GM23338 (cell line): Measurements from ENCODE around the gene PSKH1. TPM values are rescaled to one million over a fixed set of nuclear protein-coding genes. Genes with fewer than 3 reads are reported as not detected.

ENCODE experiments used
- ATAC-seq: fragments of 200-7000 bp; cut with Tn5 transposase; 3 replicates; pipeline ENCODE4 v1.9.1; 2020
- DNase-seq: peaks from one replicate; pipeline ENCODE4 v3.0.0-alpha.2; 2015; ENCODE audit warnings: low spot score
- H2AFZ ChIP-seq: fragments of 200-600 bp; sonication (generic); 2 replicates; pipeline ENCODE4 v1.8.0; 2016; ENCODE audit warnings: antibody characterized with exemption, mild to moderate bottlenecking, moderate library complexity
- H3F3A ChIP-seq: fragments of 200-600 bp; sonication (generic); replicated peaks from 2 replicates; pipeline ENCODE4 v1.8.0; 2017; ENCODE audit warnings: antibody characterized with exemption, mixed run types, low read depth
- H3K27ac ChIP-seq: fragments of 200-600 bp; sonication (generic); 2 replicates; pipeline ENCODE4 v1.6.1; 2016; ENCODE audit warnings: low read depth
- H3K27me3 ChIP-seq: fragments of 200-600 bp; sonication (generic); 2 replicates; pipeline ENCODE4 v1.8.0; 2016; ENCODE audit warnings: mild to moderate bottlenecking, mixed run types, moderate library complexity; ENCODE audit not compliant: insufficient read depth
- H3K36me3 ChIP-seq: fragments of 200-600 bp; sonication (generic); 2 replicates; pipeline ENCODE4 v1.8.0; 2016; ENCODE audit warnings: mild to moderate bottlenecking; ENCODE audit not compliant: insufficient read depth
- H3K4me1 ChIP-seq: fragments of 200-600 bp; sonication (generic); 2 replicates; pipeline ENCODE4 v1.8.0; 2016; ENCODE audit warnings: mild to moderate bottlenecking, moderate library complexity; ENCODE audit not compliant: insufficient read depth
- H3K4me2 ChIP-seq: fragments of 200-600 bp; sonication (generic); 2 replicates; pipeline ENCODE4 v1.7.1; 2017; ENCODE audit warnings: mixed run types
- H3K4me3 ChIP-seq: fragments of 200-600 bp; sonication (generic); 2 replicates; pipeline ENCODE4 v1.6.1; 2016; ENCODE audit warnings: mixed run types
- H3K79me2 ChIP-seq: fragments of 200-600 bp; sonication (generic); replicated peaks from 2 replicates; pipeline ENCODE4 v1.8.0; 2017; ENCODE audit warnings: mild to moderate bottlenecking; ENCODE audit not compliant: insufficient read depth
- H3K9me2 ChIP-seq: fragments of 200-600 bp; sonication (generic); 2 replicates; pipeline ENCODE4 v1.8.0; 2017; ENCODE audit not compliant: insufficient read depth
- H4K20me1 ChIP-seq: fragments of 200-600 bp; sonication (generic); replicated peaks from 2 replicates; pipeline ENCODE4 v1.8.0; 2017; ENCODE audit warnings: mild to moderate bottlenecking; ENCODE audit not compliant: insufficient read depth
- H3K27ac Mint-ChIP-seq: 2 replicates; pipeline ENCODE4 v1.8.0; 2020; ENCODE audit warnings: inconsistent platforms, mild to moderate bottlenecking, moderate library complexity, mixed read lengths
- H3K27me3 Mint-ChIP-seq: 3 replicates; pipeline ENCODE4 v1.8.0; 2022; ENCODE audit warnings: low read depth, mild to moderate bottlenecking, moderate library complexity, mixed read lengths, inconsistent platforms; ENCODE audit not compliant: insufficient read depth, poor library complexity
- H3K36me3 Mint-ChIP-seq: 3 replicates; pipeline ENCODE4 v1.8.0; 2021; ENCODE audit warnings: low read depth, mild to moderate bottlenecking, inconsistent platforms, moderate library complexity, mixed read lengths
- H3K4me1 Mint-ChIP-seq: 3 replicates; pipeline ENCODE4 v1.8.0; 2020; ENCODE audit warnings: mild to moderate bottlenecking, inconsistent platforms, mixed read lengths
- H3K4me3 Mint-ChIP-seq: 3 replicates; pipeline ENCODE4 v1.8.0; 2021; ENCODE audit warnings: moderate library complexity, mild to moderate bottlenecking, inconsistent platforms, mixed read lengths
- H3K9me3 Mint-ChIP-seq: 3 replicates; pipeline ENCODE4 v1.8.0; 2020; ENCODE audit warnings: moderate library complexity, mild to moderate bottlenecking, inconsistent platforms, mixed read lengths
- EZH2 ChIP-seq: fragments of 200-600 bp; sonication (generic); IDR thresholded peaks from one replicate; pipeline ENCODE4 v1.8.0; 2017; ENCODE audit warnings: antibody characterized with exemption, mild to moderate bottlenecking, low read depth; ENCODE audit not compliant: unreplicated experiment
- JUNB ChIP-seq: IDR thresholded peaks from one replicate; pipeline ENCODE4 v1.6.1; 2016; ENCODE audit warnings: antibody characterized with exemption; ENCODE audit not compliant: unreplicated experiment
- ZNF114 ChIP-seq: fragments of 250-450 bp; sonication (Bioruptor Pico); IDR thresholded peaks from 2 replicates; pipeline ENCODE4 v1.5.0; 2020; ENCODE audit warnings: mild to moderate bottlenecking, moderate library complexity
- polyA plus RNA-seq: library from polyadenylated mRNA; unstranded; fragments of >200 nt; fragmentation: Nextera tagmentation; extraction: Ambion mirVana; gene quantifications from 2 replicates; pipeline ENCODE4 v1.2.1, GENCODE V29; 2016
- total RNA-seq: library from RNA; depleted of rRNA; stranded (reverse); fragments of >200 nt; shearing (Covaris generic); gene quantifications from 2 replicates; pipeline ENCODE4 v1.2.3, GENCODE V29; 2014
- TF ChIP-seq, protein P1 (sequence below): IDR thresholded peaks from 2 replicates; pipeline ENCODE4 v1.6.1; 2016; ENCODE audit warnings: antibody characterized with exemption
- TF ChIP-seq, protein P2 (sequence below), 2 experiments: fragments of 200-600 bp in 1 of 2; sonication (generic) in 1 of 2; conservative IDR thresholded peaks; 2 replicates each; pipeline versions ENCODE4 v1.5.1 to v1.6.1; 2016 to 2017; ENCODE audit warnings: antibody characterized with exemption in 2 of 2, low read depth in 2 of 2, mild to moderate bottlenecking in 2 of 2, moderate library complexity in 1 of 2
- TF ChIP-seq, protein P3 (sequence below): fragments of 250-450 bp; sonication (Bioruptor Pico); IDR thresholded peaks from 2 replicates; pipeline ENCODE4 v1.5.0; 2020; ENCODE audit warnings: mild to moderate bottlenecking, moderate library complexity

Gene PSKH1
- total and polyA plus RNA-seq, 2 experiments from 2014 or later = 14.3 to 23.9 TPM

DNA sequence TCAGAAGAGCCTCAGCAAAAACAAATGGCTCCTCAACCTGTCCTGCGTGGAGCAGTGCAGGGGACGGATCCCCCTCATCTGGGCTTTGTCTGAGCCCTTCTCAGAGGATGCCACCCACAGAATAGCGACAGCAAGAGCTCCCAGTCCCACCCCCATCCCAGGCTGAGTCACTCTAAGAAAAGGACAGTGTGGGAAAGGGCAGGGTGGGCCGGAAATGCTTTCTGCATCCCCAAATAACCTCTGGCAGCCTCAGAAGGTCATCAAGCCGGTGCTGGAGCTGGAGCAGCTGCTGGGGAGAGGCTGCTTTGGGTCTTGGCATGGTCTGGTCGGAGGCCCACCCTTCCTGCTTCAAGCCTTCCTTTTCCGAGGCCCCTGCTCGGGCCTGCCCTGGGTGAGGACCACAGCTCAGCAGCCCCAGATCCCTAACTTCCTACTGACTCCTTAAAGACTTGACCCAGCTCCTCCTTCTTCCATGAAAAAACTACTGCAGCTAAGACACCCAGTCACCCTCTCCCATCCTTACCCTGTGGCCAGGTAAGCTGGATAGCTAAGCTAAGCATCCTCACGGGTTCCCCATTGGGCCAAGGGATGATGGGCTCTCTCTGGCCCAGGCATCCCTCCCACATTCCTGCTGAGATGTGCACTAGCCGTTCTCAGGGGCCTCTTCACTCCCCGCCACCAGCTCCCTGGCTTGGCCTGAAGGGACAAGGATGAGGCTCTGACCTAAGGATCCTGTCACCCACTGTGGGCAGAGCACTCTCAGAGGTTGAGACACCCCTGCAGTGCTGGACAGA is 66.7 kb downstream of the PSKH1 start:
- Histone ChIP-seq H3K4me2 (no peak overlapping the region), H3K9me2 (no peaks in the 10 kb centered on the region), H3K36me3 (peaks cover 4% of the 10 kb centered on the region; the same call in 1 of the 2 replicates), H3K27me3 (no peaks in the 10 kb centered on the region), H3K4me3 (no peak overlapping the region), H2AFZ (no peak overlapping the region), H3K79me2 (peaks cover 12% of the 10 kb centered on the region), H3K4me1 (peaks cover 10% of the 10 kb centered on the region), H3F3A (0 out of 2 replicates have a peak, but pooled peaks cover 4% of the 10 kb centered on the region), H4K20me1 (peaks cover 21% of the 10 kb centered on the region), H3K27ac (no peak overlapping the region)
- H3K27ac Mint-ChIP-seq = no peak overlapping the region; the same call in 1 of the 2 replicates
- H3K36me3 Mint-ChIP-seq = peaks cover 35% of the 10 kb centered on the region
- TF ChIP-seq ZNF114 (no peak), EZH2 (no peak)
- TF ChIP-seq, protein P1, sequence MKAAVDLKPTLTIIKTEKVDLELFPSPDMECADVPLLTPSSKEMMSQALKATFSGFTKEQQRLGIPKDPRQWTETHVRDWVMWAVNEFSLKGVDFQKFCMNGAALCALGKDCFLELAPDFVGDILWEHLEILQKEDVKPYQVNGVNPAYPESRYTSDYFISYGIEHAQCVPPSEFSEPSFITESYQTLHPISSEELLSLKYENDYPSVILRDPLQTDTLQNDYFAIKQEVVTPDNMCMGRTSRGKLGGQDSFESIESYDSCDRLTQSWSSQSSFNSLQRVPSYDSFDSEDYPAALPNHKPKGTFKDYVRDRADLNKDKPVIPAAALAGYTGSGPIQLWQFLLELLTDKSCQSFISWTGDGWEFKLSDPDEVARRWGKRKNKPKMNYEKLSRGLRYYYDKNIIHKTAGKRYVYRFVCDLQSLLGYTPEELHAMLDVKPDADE = no peak
- TF ChIP-seq, protein P2, sequence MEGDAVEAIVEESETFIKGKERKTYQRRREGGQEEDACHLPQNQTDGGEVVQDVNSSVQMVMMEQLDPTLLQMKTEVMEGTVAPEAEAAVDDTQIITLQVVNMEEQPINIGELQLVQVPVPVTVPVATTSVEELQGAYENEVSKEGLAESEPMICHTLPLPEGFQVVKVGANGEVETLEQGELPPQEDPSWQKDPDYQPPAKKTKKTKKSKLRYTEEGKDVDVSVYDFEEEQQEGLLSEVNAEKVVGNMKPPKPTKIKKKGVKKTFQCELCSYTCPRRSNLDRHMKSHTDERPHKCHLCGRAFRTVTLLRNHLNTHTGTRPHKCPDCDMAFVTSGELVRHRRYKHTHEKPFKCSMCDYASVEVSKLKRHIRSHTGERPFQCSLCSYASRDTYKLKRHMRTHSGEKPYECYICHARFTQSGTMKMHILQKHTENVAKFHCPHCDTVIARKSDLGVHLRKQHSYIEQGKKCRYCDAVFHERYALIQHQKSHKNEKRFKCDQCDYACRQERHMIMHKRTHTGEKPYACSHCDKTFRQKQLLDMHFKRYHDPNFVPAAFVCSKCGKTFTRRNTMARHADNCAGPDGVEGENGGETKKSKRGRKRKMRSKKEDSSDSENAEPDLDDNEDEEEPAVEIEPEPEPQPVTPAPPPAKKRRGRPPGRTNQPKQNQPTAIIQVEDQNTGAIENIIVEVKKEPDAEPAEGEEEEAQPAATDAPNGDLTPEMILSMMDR (conservative IDR thresholded peaks at IDR 0.05; ENCODE audit: low read depth in 2 of 2) = no peak
- no peak overlapping the region for H3K4me3 Mint-ChIP-seq
- H3K4me1 Mint-ChIP-seq = peaks cover 10% of the 10 kb centered on the region
- DNase-seq (no peak), ATAC-seq (no peak)
- peaks cover 4% of the 10 kb centered on the region for H3K27me3 Mint-ChIP-seq
- H3K9me3 Mint-ChIP-seq = no peaks in the 10 kb centered on the region

DNA sequence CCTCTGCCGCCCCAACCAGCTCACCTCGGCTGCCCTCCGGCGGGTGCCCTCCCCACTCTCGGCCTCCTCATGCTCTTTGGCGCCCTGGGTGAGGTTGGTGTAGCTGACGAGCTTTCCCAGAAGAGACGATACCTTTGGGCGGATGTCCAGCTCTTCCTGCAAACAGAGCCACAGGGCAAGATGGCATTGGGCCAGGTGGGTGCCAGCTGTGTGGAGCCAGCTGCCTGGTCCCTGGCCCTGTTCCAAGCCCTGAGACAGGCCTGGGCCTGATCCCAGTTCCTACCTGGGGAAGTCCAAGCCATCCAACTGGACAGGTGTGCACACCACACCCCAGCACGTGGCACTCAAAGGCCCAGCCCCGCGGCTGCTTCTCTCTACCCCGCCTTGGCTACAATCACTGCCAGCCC is 68.5 kb downstream of the PSKH1 start:
- ATAC-seq = no peak
- Mint-ChIP-seq H3K4me1 (peaks cover 28% of the 10 kb centered on the region), H3K36me3 (peaks cover 31% of the 10 kb centered on the region), H3K27ac (no peak overlapping the region), H3K9me3 (no peaks in the 10 kb centered on the region; the same call in 2 of the 3 replicates), H3K4me3 (no peak overlapping the region), H3K27me3 (peaks cover 7% of the 10 kb centered on the region)
- no peak for TF ChIP-seq JUNB
- peaks cover 22% of the 10 kb centered on the region for H4K20me1 ChIP-seq
- H3K27me3 ChIP-seq = no peaks in the 10 kb centered on the region
- H3K27ac ChIP-seq = no peak overlapping the region
- no peak overlapping the region for H2AFZ ChIP-seq
- H3K79me2 ChIP-seq = peaks cover 29% of the 10 kb centered on the region
- peaks cover 25% of the 10 kb centered on the region for H3K4me1 ChIP-seq
- no peak overlapping the region for H3K4me2 ChIP-seq
- DNase-seq = no peak
- 0 out of 2 replicates have a peak, but pooled peaks cover 10% of the 10 kb centered on the region for H3F3A ChIP-seq
- H3K4me3 ChIP-seq = no peak overlapping the region
- peaks cover 4% of the 10 kb centered on the region for H3K36me3 ChIP-seq
- no peaks in the 10 kb centered on the region for H3K9me2 ChIP-seq

DNA sequence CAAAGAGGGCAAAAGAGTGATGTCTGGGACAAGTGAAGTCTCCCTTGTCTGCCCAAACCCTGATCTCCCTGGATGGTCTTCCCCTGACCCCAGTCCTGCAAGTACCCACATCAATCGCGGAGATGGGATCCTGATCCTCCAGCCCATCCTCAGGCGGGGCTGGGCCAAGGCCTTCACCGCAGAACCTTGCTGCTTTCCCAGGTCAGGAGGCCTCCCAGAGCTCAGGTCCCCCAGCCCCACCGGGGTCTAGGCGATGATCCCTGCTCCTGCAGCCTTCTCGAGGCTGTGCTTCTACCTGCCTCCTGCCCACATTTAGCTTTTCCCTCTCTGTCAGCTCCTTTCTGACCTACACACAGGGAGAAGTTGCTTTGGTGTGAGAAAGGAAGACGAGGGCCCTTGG is 69.1 kb downstream of the PSKH1 start:
- ATAC-seq = no peak
- H3K79me2 ChIP-seq = peaks cover 33% of the 10 kb centered on the region
- no peak overlapping the region for H2AFZ ChIP-seq
- H3K9me2 ChIP-seq = no peaks in the 10 kb centered on the region
- peaks cover 31% of the 10 kb centered on the region for H3K4me1 ChIP-seq
- Mint-ChIP-seq H3K4me1 (peaks cover 34% of the 10 kb centered on the region), H3K9me3 (no peaks in the 10 kb centered on the region; the same call in 2 of the 3 replicates), H3K4me3 (no peak overlapping the region), H3K36me3 (peaks cover 31% of the 10 kb centered on the region), H3K27ac (no peak overlapping the region), H3K27me3 (peaks cover 7% of the 10 kb centered on the region)
- no peak overlapping the region for H3K4me2 ChIP-seq
- DNase-seq = no peak
- H3K27me3 ChIP-seq = no peaks in the 10 kb centered on the region
- H3F3A ChIP-seq = 0 out of 2 replicates have a peak, but pooled peaks cover 10% of the 10 kb centered on the region
- H3K4me3 ChIP-seq = no peak overlapping the region
- no peak overlapping the region for H3K27ac ChIP-seq
- peaks cover 4% of the 10 kb centered on the region for H3K36me3 ChIP-seq
- H4K20me1 ChIP-seq = peaks cover 25% of the 10 kb centered on the region
- no peak for TF ChIP-seq JUNB
- TF ChIP-seq, protein P3, sequence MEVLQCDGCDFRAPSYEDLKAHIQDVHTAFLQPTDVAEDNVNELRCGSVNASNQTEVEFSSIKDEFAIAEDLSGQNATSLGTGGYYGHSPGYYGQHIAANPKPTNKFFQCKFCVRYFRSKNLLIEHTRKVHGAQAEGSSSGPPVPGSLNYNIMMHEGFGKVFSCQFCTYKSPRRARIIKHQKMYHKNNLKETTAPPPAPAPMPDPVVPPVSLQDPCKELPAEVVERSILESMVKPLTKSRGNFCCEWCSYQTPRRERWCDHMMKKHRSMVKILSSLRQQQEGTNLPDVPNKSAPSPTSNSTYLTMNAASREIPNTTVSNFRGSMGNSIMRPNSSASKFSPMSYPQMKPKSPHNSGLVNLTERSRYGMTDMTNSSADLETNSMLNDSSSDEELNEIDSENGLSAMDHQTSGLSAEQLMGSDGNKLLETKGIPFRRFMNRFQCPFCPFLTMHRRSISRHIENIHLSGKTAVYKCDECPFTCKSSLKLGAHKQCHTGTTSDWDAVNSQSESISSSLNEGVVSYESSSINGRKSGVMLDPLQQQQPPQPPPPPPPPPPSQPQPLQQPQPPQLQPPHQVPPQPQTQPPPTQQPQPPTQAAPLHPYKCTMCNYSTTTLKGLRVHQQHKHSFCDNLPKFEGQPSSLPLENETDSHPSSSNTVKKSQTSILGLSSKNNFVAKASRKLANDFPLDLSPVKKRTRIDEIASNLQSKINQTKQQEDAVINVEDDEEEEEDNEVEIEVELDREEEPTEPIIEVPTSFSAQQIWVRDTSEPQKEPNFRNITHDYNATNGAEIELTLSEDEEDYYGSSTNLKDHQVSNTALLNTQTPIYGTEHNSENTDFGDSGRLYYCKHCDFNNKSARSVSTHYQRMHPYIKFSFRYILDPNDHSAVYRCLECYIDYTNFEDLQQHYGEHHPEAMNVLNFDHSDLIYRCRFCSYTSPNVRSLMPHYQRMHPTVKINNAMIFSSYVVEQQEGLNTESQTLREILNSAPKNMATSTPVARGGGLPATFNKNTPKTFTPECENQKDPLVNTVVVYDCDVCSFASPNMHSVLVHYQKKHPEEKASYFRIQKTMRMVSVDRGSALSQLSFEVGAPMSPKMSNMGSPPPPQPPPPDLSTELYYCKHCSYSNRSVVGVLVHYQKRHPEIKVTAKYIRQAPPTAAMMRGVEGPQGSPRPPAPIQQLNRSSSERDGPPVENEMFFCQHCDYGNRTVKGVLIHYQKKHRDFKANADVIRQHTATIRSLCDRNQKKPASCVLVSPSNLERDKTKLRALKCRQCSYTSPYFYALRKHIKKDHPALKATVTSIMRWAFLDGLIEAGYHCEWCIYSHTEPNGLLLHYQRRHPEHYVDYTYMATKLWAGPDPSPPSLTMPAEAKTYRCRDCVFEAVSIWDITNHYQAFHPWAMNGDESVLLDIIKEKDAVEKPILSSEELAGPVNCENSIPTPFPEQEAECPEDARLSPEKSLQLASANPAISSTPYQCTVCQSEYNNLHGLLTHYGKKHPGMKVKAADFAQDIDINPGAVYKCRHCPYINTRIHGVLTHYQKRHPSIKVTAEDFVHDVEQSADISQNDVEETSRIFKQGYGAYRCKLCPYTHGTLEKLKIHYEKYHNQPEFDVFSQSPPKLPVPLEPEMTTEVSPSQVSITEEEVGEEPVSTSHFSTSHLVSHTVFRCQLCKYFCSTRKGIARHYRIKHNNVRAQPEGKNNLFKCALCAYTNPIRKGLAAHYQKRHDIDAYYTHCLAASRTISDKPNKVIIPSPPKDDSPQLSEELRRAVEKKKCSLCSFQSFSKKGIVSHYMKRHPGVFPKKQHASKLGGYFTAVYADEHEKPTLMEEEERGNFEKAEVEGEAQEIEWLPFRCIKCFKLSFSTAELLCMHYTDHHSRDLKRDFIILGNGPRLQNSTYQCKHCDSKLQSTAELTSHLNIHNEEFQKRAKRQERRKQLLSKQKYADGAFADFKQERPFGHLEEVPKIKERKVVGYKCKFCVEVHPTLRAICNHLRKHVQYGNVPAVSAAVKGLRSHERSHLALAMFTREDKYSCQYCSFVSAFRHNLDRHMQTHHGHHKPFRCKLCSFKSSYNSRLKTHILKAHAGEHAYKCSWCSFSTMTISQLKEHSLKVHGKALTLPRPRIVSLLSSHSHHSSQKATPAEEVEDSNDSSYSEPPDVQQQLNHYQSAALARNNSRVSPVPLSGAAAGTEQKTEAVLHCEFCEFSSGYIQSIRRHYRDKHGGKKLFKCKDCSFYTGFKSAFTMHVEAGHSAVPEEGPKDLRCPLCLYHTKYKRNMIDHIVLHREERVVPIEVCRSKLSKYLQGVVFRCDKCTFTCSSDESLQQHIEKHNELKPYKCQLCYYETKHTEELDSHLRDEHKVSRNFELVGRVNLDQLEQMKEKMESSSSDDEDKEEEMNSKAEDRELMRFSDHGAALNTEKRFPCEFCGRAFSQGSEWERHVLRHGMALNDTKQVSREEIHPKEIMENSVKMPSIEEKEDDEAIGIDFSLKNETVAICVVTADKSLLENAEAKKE = no peak
